Measurements from ENCODE around the gene STXBP5. TPM values are rescaled to one million over a fixed set of nuclear protein-coding genes. Genes with fewer than 3 reads are reported as not detected.

The STXBP5 gene
- total RNA-seq, 1 experiment from 2014 or later, result 11.6 TPM

- H3K27me3 Mint-ChIP-seq (ENCODE audit: low read depth), result no peaks in the 10 kb centered on the region
- H2BK15ac ChIP-seq (ENCODE audit: low read depth, low read length), result no peak overlapping the region
- H2BK120ac ChIP-seq (ENCODE audit: low read depth, low read length, poor library complexity, severe bottlenecking), result no peak overlapping the region
- H3K4me1 Mint-ChIP-seq, result peaks cover 12 to 14% of the 10 kb centered on the region in 2 experiments
- no peaks in the 10 kb centered on the region for H3K36me3 Mint-ChIP-seq (ENCODE audit: insufficient read depth in 1 of 3, low read depth in 3 of 3)
- no peak overlapping the region for H2BK5ac ChIP-seq (ENCODE audit: insufficient read length, low read length)
- no peaks in the 10 kb centered on the region for H4K20me1 ChIP-seq (ENCODE audit: control insufficient read depth, insufficient read depth, insufficient read length)
- H3K79me2 ChIP-seq (ENCODE audit: insufficient read depth, low read length), result peaks cover 1% of the 10 kb centered on the region; the same call in 1 of the 2 replicates
- H3K23ac ChIP-seq (ENCODE audit: insufficient read length, low read depth, low read length), result no peak overlapping the region
- no peak overlapping the region for H3K4ac ChIP-seq (ENCODE audit: low read depth, low read length)
- no peaks in the 10 kb centered on the region for H3K27me3 ChIP-seq (ENCODE audit: insufficient read depth, low read length)
- H4K5ac ChIP-seq (ENCODE audit: insufficient read length, low read depth, low read length), result no peak overlapping the region
- H3T11ph ChIP-seq (ENCODE audit: low read length), result no peak overlapping the region
- H3K9me3 Mint-ChIP-seq, result no peaks in the 10 kb centered on the region
- no peak overlapping the region for H3K4me2 ChIP-seq (ENCODE audit: insufficient read depth, insufficient read length, low read length)
- no peak for DNase-seq
- no peak overlapping the region for H3K4me3 Mint-ChIP-seq
- H3K18ac ChIP-seq (ENCODE audit: insufficient read length, low read depth, low read length), result no peak overlapping the region
- TF ChIP-seq, protein P1, sequence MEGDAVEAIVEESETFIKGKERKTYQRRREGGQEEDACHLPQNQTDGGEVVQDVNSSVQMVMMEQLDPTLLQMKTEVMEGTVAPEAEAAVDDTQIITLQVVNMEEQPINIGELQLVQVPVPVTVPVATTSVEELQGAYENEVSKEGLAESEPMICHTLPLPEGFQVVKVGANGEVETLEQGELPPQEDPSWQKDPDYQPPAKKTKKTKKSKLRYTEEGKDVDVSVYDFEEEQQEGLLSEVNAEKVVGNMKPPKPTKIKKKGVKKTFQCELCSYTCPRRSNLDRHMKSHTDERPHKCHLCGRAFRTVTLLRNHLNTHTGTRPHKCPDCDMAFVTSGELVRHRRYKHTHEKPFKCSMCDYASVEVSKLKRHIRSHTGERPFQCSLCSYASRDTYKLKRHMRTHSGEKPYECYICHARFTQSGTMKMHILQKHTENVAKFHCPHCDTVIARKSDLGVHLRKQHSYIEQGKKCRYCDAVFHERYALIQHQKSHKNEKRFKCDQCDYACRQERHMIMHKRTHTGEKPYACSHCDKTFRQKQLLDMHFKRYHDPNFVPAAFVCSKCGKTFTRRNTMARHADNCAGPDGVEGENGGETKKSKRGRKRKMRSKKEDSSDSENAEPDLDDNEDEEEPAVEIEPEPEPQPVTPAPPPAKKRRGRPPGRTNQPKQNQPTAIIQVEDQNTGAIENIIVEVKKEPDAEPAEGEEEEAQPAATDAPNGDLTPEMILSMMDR (conservative IDR thresholded peaks at IDR 0.05), result no peak
- no peak overlapping the region for H2BK20ac ChIP-seq (ENCODE audit: low read depth, low read length, poor library complexity, severe bottlenecking)
- H2BK12ac ChIP-seq (ENCODE audit: insufficient read length, low read depth, low read length), result no peak overlapping the region
- H3K23me2 ChIP-seq (ENCODE audit: insufficient read length, low read depth, low read length, poor library complexity, severe bottlenecking), result peaks cover 12% of the 10 kb centered on the region
- H2AK5ac ChIP-seq (ENCODE audit: insufficient read length, low read length), result no peak overlapping the region
- H4K91ac ChIP-seq (ENCODE audit: insufficient read length, low read depth, low read length), result no peak overlapping the region
- H2AFZ ChIP-seq (ENCODE audit: low read length), result no peak overlapping the region
- WGBS (ENCODE audit: extremely low coverage, insufficient read length, low lambda C conversion rate), result no CpG with 5 or more reads among the region's 4 CpGs
- H4K8ac ChIP-seq (replicated peaks; ENCODE audit: insufficient read length, low read depth, low read length), result no peak overlapping the region
- H3K4me1 ChIP-seq (ENCODE audit: insufficient read depth, low read length), result no peaks in the 10 kb centered on the region; the same call in 1 of the 2 replicates
- H3K27ac Mint-ChIP-seq, result no peak overlapping the region
- H3K56ac ChIP-seq (ENCODE audit: insufficient read length, low read depth, low read length), result no peak overlapping the region
- no peak overlapping the region for H3K27ac ChIP-seq (ENCODE audit: insufficient read length, low read depth, low read length)
- no peak overlapping the region for H3K14ac ChIP-seq (ENCODE audit: insufficient read depth, low read length)
- H3K79me1 ChIP-seq (ENCODE audit: insufficient read depth, low read depth, low read length, poor library complexity, severe bottlenecking), result peaks cover 2% of the 10 kb centered on the region
- no peak overlapping the region for H3K9ac ChIP-seq (ENCODE audit: extremely low read depth, insufficient read length, low read length)
- H3K9me3 ChIP-seq (ENCODE audit: control insufficient read depth, low read depth, low read length), result no peaks in the 10 kb centered on the region
Observed at GRCh38 chr6:147207837-147208754, 3.9 kb downstream of the STXBP5 start.

Data from H9 (cell line).